ENCODE data around the gene ADAP1. TPM values are rescaled to one million over a fixed set of nuclear protein-coding genes. Genes with fewer than 3 reads are reported as not detected.

Gene ADAP1
- total and polyA plus RNA-seq, 2 of the 13 experiments (the other 11 are each of a cell fraction or from before 2014, with no cell fraction given), result 10.5 to 24.6 TPM

DNA sequence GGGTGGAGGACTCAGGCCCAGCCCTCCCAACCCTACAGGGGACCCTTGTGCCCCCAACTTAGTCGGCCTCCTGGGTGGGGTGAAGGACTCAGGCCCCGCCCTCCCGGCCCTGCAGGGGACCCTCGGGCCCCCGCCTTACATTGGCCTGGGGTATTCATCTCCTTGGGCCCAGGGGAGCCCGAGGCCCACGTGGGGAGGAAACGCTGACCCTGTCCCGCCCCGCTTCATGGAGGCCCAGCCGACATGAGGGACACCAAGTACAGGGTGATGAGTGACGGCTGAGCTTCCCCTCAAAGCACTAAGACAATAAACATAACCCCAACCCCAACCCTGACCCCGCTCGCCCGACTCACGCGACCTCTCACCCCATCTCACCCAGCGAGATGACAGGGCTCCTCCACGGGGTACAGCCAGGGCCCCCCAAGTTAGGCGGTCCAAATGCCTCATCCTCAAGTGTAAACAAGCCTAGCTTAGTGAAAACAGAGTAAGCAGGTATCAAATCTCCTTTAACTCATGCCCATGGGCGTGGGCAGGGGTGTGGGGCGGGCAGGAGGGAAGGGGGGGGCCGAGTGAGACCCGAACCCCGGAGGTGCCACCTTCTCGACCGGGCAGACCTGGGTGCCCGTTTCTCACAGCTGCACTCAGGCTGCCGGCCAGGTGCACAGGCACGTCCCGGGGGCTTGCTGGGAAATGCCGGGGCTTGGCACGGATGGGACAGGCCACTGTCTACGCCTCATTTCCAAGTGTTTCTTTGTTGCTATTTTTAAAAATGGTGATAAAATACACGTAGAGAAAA lies 36.7 kb upstream of the ADAP1 start (continued):
- TF ChIP-seq, protein P1, sequence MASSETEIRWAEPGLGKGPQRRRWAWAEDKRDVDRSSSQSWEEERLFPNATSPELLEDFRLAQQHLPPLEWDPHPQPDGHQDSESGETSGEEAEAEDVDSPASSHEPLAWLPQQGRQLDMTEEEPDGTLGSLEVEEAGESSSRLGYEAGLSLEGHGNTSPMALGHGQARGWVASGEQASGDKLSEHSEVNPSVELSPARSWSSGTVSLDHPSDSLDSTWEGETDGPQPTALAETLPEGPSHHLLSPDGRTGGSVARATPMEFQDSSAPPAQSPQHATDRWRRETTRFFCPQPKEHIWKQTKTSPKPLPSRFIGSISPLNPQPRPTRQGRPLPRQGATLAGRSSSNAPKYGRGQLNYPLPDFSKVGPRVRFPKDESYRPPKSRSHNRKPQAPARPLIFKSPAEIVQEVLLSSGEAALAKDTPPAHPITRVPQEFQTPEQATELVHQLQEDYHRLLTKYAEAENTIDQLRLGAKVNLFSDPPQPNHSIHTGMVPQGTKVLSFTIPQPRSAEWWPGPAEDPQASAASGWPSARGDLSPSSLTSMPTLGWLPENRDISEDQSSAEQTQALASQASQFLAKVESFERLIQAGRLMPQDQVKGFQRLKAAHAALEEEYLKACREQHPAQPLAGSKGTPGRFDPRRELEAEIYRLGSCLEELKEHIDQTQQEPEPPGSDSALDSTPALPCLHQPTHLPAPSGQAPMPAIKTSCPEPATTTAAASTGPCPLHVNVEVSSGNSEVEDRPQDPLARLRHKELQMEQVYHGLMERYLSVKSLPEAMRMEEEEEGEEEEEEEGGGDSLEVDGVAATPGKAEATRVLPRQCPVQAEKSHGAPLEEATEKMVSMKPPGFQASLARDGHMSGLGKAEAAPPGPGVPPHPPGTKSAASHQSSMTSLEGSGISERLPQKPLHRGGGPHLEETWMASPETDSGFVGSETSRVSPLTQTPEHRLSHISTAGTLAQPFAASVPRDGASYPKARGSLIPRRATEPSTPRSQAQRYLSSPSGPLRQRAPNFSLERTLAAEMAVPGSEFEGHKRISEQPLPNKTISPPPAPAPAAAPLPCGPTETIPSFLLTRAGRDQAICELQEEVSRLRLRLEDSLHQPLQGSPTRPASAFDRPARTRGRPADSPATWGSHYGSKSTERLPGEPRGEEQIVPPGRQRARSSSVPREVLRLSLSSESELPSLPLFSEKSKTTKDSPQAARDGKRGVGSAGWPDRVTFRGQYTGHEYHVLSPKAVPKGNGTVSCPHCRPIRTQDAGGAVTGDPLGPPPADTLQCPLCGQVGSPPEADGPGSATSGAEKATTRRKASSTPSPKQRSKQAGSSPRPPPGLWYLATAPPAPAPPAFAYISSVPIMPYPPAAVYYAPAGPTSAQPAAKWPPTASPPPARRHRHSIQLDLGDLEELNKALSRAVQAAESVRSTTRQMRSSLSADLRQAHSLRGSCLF (CRISPR knock-in tag; IDR thresholded peaks at IDR 0.05; ENCODE audit: borderline replicate concordance), result no peak
- TF ChIP-seq, protein P2, sequence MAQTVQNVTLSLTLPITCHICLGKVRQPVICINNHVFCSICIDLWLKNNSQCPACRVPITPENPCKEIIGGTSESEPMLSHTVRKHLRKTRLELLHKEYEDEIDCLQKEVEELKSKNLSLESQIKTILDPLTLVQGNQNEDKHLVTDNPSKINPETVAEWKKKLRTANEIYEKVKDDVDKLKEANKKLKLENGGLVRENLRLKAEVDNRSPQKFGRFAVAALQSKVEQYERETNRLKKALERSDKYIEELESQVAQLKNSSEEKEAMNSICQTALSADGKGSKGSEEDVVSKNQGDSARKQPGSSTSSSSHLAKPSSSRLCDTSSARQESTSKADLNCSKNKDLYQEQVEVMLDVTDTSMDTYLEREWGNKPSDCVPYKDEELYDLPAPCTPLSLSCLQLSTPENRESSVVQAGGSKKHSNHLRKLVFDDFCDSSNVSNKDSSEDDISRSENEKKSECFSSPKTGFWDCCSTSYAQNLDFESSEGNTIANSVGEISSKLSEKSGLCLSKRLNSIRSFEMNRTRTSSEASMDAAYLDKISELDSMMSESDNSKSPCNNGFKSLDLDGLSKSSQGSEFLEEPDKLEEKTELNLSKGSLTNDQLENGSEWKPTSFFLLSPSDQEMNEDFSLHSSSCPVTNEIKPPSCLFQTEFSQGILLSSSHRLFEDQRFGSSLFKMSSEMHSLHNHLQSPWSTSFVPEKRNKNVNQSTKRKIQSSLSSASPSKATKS (CRISPR knock-in tag; IDR thresholded peaks at IDR 0.05), result no peak
- no peak for TF ChIP-seq MIXL1 (CRISPR knock-in tag; IDR thresholded peaks at IDR 0.05)
- no peak for TF ChIP-seq SIN3A (IDR thresholded peaks at IDR 0.05; ENCODE audit: borderline replicate concordance, low read depth, low read length)
- TF ChIP-seq MAZ (IDR thresholded peaks at IDR 0.05; ENCODE audit: borderline replicate concordance, low read depth, low read length), result no peak
- no peak; the same call in 1 of the 2 replicates for TF ChIP-seq MAZ (CRISPR knock-in tag; IDR thresholded peaks at IDR 0.05; ENCODE audit: low read depth)
- no peak for TF ChIP-seq AKAP8 (CRISPR knock-in tag; IDR thresholded peaks at IDR 0.05)
- TF ChIP-seq ATF1 (CRISPR knock-in tag; IDR thresholded peaks at IDR 0.05), result no peak
- TF ChIP-seq ZNF589 (CRISPR knock-in tag; conservative IDR thresholded peaks at IDR 0.05), result peak; percentile 63; the same call in 1 of the 2 replicates
- TF ChIP-seq ZC3H4 (CRISPR knock-in tag; IDR thresholded peaks at IDR 0.05; ENCODE audit: borderline replicate concordance), result no peak
- no peak for TF ChIP-seq HNF4G (IDR thresholded peaks at IDR 0.05; ENCODE audit: borderline replicate concordance, low read depth, low read length)
- TF ChIP-seq HNF4G (CRISPR knock-in tag; IDR thresholded peaks at IDR 0.05; ENCODE audit: borderline replicate concordance, low read depth), result no peak
- TF ChIP-seq, protein P3, sequence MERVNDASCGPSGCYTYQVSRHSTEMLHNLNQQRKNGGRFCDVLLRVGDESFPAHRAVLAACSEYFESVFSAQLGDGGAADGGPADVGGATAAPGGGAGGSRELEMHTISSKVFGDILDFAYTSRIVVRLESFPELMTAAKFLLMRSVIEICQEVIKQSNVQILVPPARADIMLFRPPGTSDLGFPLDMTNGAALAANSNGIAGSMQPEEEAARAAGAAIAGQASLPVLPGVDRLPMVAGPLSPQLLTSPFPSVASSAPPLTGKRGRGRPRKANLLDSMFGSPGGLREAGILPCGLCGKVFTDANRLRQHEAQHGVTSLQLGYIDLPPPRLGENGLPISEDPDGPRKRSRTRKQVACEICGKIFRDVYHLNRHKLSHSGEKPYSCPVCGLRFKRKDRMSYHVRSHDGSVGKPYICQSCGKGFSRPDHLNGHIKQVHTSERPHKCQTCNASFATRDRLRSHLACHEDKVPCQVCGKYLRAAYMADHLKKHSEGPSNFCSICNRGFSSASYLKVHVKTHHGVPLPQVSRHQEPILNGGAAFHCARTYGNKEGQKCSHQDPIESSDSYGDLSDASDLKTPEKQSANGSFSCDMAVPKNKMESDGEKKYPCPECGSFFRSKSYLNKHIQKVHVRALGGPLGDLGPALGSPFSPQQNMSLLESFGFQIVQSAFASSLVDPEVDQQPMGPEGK (CRISPR knock-in tag; IDR thresholded peaks at IDR 0.05), result no peak; the same call in 1 of the 2 replicates
- TF ChIP-seq, protein P4, sequence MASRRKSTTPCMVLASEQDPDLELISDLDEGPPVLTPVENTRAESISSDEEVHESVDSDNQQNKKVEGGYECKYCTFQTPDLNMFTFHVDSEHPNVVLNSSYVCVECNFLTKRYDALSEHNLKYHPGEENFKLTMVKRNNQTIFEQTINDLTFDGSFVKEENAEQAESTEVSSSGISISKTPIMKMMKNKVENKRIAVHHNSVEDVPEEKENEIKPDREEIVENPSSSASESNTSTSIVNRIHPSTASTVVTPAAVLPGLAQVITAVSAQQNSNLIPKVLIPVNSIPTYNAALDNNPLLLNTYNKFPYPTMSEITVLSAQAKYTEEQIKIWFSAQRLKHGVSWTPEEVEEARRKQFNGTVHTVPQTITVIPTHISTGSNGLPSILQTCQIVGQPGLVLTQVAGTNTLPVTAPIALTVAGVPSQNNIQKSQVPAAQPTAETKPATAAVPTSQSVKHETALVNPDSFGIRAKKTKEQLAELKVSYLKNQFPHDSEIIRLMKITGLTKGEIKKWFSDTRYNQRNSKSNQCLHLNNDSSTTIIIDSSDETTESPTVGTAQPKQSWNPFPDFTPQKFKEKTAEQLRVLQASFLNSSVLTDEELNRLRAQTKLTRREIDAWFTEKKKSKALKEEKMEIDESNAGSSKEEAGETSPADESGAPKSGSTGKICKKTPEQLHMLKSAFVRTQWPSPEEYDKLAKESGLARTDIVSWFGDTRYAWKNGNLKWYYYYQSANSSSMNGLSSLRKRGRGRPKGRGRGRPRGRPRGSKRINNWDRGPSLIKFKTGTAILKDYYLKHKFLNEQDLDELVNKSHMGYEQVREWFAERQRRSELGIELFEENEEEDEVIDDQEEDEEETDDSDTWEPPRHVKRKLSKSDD (CRISPR knock-in tag; IDR thresholded peaks at IDR 0.05; ENCODE audit: low read depth), result no peak
- no peak; the same call in 1 of the 2 replicates for TF ChIP-seq ZFY (CRISPR knock-in tag; IDR thresholded peaks at IDR 0.05)
- no peak for TF ChIP-seq PRPF4 (IDR thresholded peaks at IDR 0.05; ENCODE audit: low read depth, low read length, poor library complexity, severe bottlenecking)
- TF ChIP-seq ZNF333 (CRISPR knock-in tag; IDR thresholded peaks at IDR 0.05; ENCODE audit: borderline replicate concordance), result no peak
